OCI-LY1 (cell line): ENCODE results near the gene SLC27A4.

Experiments
- H2AFZ ChIP-seq: fragments of 200-600 bp; sonication (generic), shearing (Covaris generic); 2 replicates; pipeline ENCODE4 v1.6.0; 2014; ENCODE audit warnings: antibody characterized with exemption, mild to moderate bottlenecking, low read length
- H3F3A ChIP-seq: fragments of 200-600 bp; sonication (generic), shearing (Covaris generic); 2 replicates; pipeline ENCODE4 v1.6.0; 2014; ENCODE audit warnings: mild to moderate bottlenecking, antibody characterized with exemption, low read length, moderate library complexity; ENCODE audit not compliant: insufficient read depth
- H3K27ac ChIP-seq: fragments of 200-600 bp; sonication (generic); 2 replicates; pipeline ENCODE4 v1.5.1; 2014; ENCODE audit warnings: low read length, mixed run types, mild to moderate bottlenecking, low read depth; ENCODE audit not compliant: poor library complexity, severe bottlenecking
- H3K27me3 ChIP-seq: fragments of 200-600 bp; sonication (generic); 2 replicates; pipeline ENCODE4 v1.6.0; 2014; ENCODE audit warnings: antibody characterized with exemption, mild to moderate bottlenecking, low read length, moderate library complexity; ENCODE audit not compliant: insufficient read depth
- H3K36me3 ChIP-seq: fragments of 200-600 bp; sonication (generic); 2 replicates; pipeline ENCODE4 v1.6.1; 2014; ENCODE audit warnings: mild to moderate bottlenecking, antibody characterized with exemption, low read length, moderate library complexity, mixed read lengths; ENCODE audit not compliant: insufficient read depth
- H3K4me1 ChIP-seq: fragments of 200-600 bp; sonication (generic); 2 replicates; pipeline ENCODE4 v1.5.1; 2014; ENCODE audit warnings: mild to moderate bottlenecking, low read length, moderate library complexity; ENCODE audit not compliant: insufficient read depth, severe bottlenecking
- H3K4me2 ChIP-seq: fragments of 200-600 bp; sonication (generic), shearing (Covaris generic); 2 replicates; pipeline ENCODE4 v1.6.1; 2014; ENCODE audit warnings: low read length
- H3K4me3 ChIP-seq: fragments of 200-600 bp; sonication (generic); 2 replicates; pipeline ENCODE4 v1.5.1; 2014; ENCODE audit warnings: low read length, low read depth, mild to moderate bottlenecking, mixed read lengths; ENCODE audit not compliant: poor library complexity, severe bottlenecking
- H3K79me2 ChIP-seq: fragments of 200-600 bp; shearing (Covaris generic); 2 replicates; pipeline ENCODE4 v1.6.1; 2016; ENCODE audit warnings: mixed run types, low read length, mixed read lengths; ENCODE audit not compliant: insufficient read depth
- H3K9ac ChIP-seq: fragments of 200-600 bp; sonication (generic), shearing (Covaris generic); 2 replicates; pipeline ENCODE4 v1.6.1; 2014; ENCODE audit warnings: mild to moderate bottlenecking, low read length, mixed read lengths
- H3K9me2 ChIP-seq: fragments of 200-600 bp; sonication (generic), shearing (Covaris generic); 2 replicates; pipeline ENCODE4 v1.6.1; 2014; ENCODE audit warnings: low read depth, mild to moderate bottlenecking, low read length, mixed read lengths
- H3K9me3 ChIP-seq: fragments of 200-600 bp; shearing (Covaris generic); 2 replicates; pipeline ENCODE4 v1.6.1; 2014; ENCODE audit warnings: low read length, mixed read lengths
- H4K20me1 ChIP-seq: fragments of 200-600 bp; sonication (generic), shearing (Covaris generic); 2 replicates; pipeline ENCODE4 v1.6.0; 2016; ENCODE audit warnings: mild to moderate bottlenecking, low read length; ENCODE audit not compliant: insufficient read depth
- CTCF ChIP-seq: fragments of 200-600 bp; sonication (generic), shearing (Covaris generic); IDR thresholded peaks from 2 replicates; pipeline ENCODE4 v1.5.1; 2017; ENCODE audit warnings: mild to moderate bottlenecking, antibody characterized with exemption, low read length, moderate library complexity, mixed read lengths
- EZH2 ChIP-seq: fragments of 200-600 bp; sonication (generic), shearing (Covaris generic); IDR thresholded peaks from 2 replicates; pipeline ENCODE4 v1.8.0; 2017; ENCODE audit warnings: borderline replicate concordance, mixed run types, mild to moderate bottlenecking, antibody characterized with exemption, low read length, moderate library complexity, mixed read lengths

The SLC27A4 gene

GRCh38 chr9:128355451-128355850 lies 15.1 kb downstream of the SLC27A4 start:
- Histone ChIP-seq H3K36me3 (peaks cover 4% of the 10 kb centered on the region; the same call in 1 of the 2 replicates), H3K4me2 (no peak overlapping the region), H3F3A (no peaks in the 10 kb centered on the region)

DNA sequence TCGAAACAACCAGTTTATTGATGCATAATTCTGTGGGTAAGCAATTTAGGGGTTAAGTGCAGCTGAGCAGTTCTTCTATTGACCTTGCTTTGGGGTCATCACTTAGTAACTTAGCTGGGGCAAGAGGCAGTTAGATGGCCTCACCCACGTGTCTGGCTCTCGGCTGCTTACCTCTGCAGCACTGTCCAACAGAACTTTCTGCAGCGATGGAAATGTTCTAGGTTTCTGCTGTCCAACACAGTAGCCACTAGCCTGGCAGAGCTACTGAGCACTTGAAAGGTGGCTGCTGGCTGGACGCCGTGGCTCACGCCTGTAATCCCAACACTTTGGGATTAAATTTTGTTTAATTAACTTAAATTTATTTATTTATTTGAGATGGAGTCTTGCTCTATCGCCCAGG lies 17.8 kb downstream of the SLC27A4 start:
- TF ChIP-seq EZH2 (no peak), CTCF (no peak)
- peaks cover 11% of the 10 kb centered on the region for H3K4me1 ChIP-seq
- no peaks in the 10 kb centered on the region for H4K20me1 ChIP-seq
- H3F3A ChIP-seq = no peaks in the 10 kb centered on the region
- H3K27ac ChIP-seq = no peak overlapping the region
- H3K9ac ChIP-seq = no peak overlapping the region
- H3K36me3 ChIP-seq = no peaks in the 10 kb centered on the region
- H3K9me3 ChIP-seq = no peaks in the 10 kb centered on the region
- no peaks in the 10 kb centered on the region for H3K27me3 ChIP-seq
- no peak overlapping the region for H3K4me2 ChIP-seq
- H3K9me2 ChIP-seq = no peaks in the 10 kb centered on the region
- no peaks in the 10 kb centered on the region for H3K79me2 ChIP-seq
- no peak overlapping the region for H2AFZ ChIP-seq
- H3K4me3 ChIP-seq = no peak overlapping the region

More at GRCh38 chr9:128355451-128355850, 15.1 kb downstream of the SLC27A4 start:
- Histone ChIP-seq H3K9me2 (no peaks in the 10 kb centered on the region), H3K79me2 (no peaks in the 10 kb centered on the region), H3K9me3 (no peaks in the 10 kb centered on the region), H3K4me1 (no peaks in the 10 kb centered on the region), H3K9ac (no peak overlapping the region), H2AFZ (no peak overlapping the region), H4K20me1 (no peaks in the 10 kb centered on the region), H3K27me3 (no peaks in the 10 kb centered on the region), H3K27ac (no peak overlapping the region), H3K4me3 (no peak overlapping the region)
- TF ChIP-seq CTCF (no peak), EZH2 (no peak)

GRCh38 chr9:128358861-128359260 lies 18.5 kb downstream of the SLC27A4 start:
- Histone ChIP-seq H3K4me2 (no peak overlapping the region), H3K79me2 (no peaks in the 10 kb centered on the region), H3K4me1 (peaks cover 11% of the 10 kb centered on the region), H3K9me3 (no peaks in the 10 kb centered on the region), H4K20me1 (no peaks in the 10 kb centered on the region), H3K27ac (no peak overlapping the region), H3F3A (no peaks in the 10 kb centered on the region), H2AFZ (no peak overlapping the region), H3K9me2 (no peaks in the 10 kb centered on the region), H3K9ac (no peak overlapping the region), H3K4me3 (no peak overlapping the region), H3K36me3 (no peaks in the 10 kb centered on the region), H3K27me3 (no peaks in the 10 kb centered on the region)
- no peak for TF ChIP-seq CTCF
- TF ChIP-seq EZH2 = no peak
